HL-60 (cell line): ENCODE results near the gene ANKFN1.

Source experiments
- DNase-seq, 2 experiments: peaks; one replicate each; pipeline ENCODE4 v3.0.0-alpha.2; 2010 to 2020; ENCODE audit warnings: low read depth in 1 of 2, low spot score in 1 of 2
- H3K27ac ChIP-seq: fragments of 250-450 bp; sonication (Bioruptor Pico); replicated peaks from 2 replicates; pipeline ENCODE4 v1.5.1; 2020; ENCODE audit warnings: mild to moderate bottlenecking, moderate library complexity
- H3K27me3 ChIP-seq: fragments of 250-450 bp; sonication (Bioruptor Pico); 2 replicates; pipeline ENCODE4 v1.5.1; 2021; ENCODE audit warnings: mild to moderate bottlenecking, moderate library complexity; ENCODE audit not compliant: insufficient read depth, poor library complexity, severe bottlenecking
- H3K4me3 ChIP-seq: replicated peaks from 2 replicates; pipeline ENCODE4 v1.5.1; 2011; ENCODE audit warnings: mild to moderate bottlenecking, control low read depth, low read length; ENCODE audit not compliant: insufficient read depth
- CTCF ChIP-seq: IDR thresholded peaks from one replicate; pipeline ENCODE4 v1.5.1; 2011; ENCODE audit warnings: low read length, control low read depth, inconsistent platforms; ENCODE audit not compliant: insufficient read depth
- GABPA ChIP-seq: IDR thresholded peaks from 2 replicates; pipeline ENCODE4 v1.6.1; 2012; ENCODE audit warnings: low read depth
- POLR2AphosphoS5 ChIP-seq: IDR thresholded peaks from 2 replicates; pipeline ENCODE4 v1.6.1; 2012; ENCODE audit warnings: low read depth
- REST ChIP-seq: IDR thresholded peaks from 2 replicates; pipeline ENCODE4 v1.6.1; 2012; ENCODE audit warnings: low read depth; ENCODE audit not compliant: insufficient replicate concordance
- SPI1 ChIP-seq: IDR thresholded peaks from 2 replicates; pipeline ENCODE4 v1.6.1; 2012; ENCODE audit warnings: low read depth, mild to moderate bottlenecking, borderline replicate concordance

Gene ANKFN1

GRCh38 chr17:56543280-56543679 lies 390.0 kb downstream of the ANKFN1 start:
- Histone ChIP-seq H3K4me3 (no peak overlapping the region), H3K27me3 (no peaks in the 10 kb centered on the region), H3K27ac (no peak overlapping the region)
- DNase-seq: no peak
- TF ChIP-seq SPI1: no peak
- peak; percentile 10 for TF ChIP-seq REST
- no peak for TF ChIP-seq CTCF

- no peak for DNase-seq
- TF ChIP-seq SPI1 (no peak), CTCF (no peak), REST (no peak), GABPA (no peak), POLR2AphosphoS5 (no peak)
- no peak overlapping the region for H3K27ac ChIP-seq
Measured at GRCh38 chr17:56545106-56545505, 391.8 kb downstream of the ANKFN1 start.

GRCh38 chr17:56545930-56546329 lies 392.7 kb downstream of the ANKFN1 start:
- TF ChIP-seq POLR2AphosphoS5 (no peak), REST (no peak), SPI1 (no peak), CTCF (no peak), GABPA (no peak)

More at GRCh38 chr17:56545106-56545505, 391.8 kb downstream of the ANKFN1 start:
- Histone ChIP-seq H3K27me3 (no peaks in the 10 kb centered on the region), H3K4me3 (no peak overlapping the region)

More at GRCh38 chr17:56545930-56546329, 392.7 kb downstream of the ANKFN1 start:
- DNase-seq: no peak
- Histone ChIP-seq H3K4me3 (no peak overlapping the region), H3K27ac (no peak overlapping the region), H3K27me3 (no peaks in the 10 kb centered on the region)
